ENCODE measurements around the gene OR5AC2.

Gene OR5AC2

GRCh38 chr3:98086873-98087272, at the start of gene OR5AC2:
TSS of gene OR5AC2 (plus strand) at chr3:98087173. CDS start at chr3:98087173, 0 bp downstream.
- H3K27me3 Mint-ChIP-seq (ENCODE audit: low read depth): no peaks in the 10 kb centered on the region
- no peaks in the 10 kb centered on the region for H3K4me1 Mint-ChIP-seq
- H3K4me3 Mint-ChIP-seq: no peak within 1 kb of the TSS
- H3K9me3 Mint-ChIP-seq: no peaks in the 10 kb centered on the region
- no peak within 1 kb of the TSS for H3K27ac Mint-ChIP-seq
- no peaks in the 10 kb centered on the region for H3K36me3 Mint-ChIP-seq (ENCODE audit: low read depth)
- no peak for TF ChIP-seq CTCF (IDR thresholded peaks at IDR 0.05; ENCODE audit: unreplicated experiment in 3 of 3)

- TF ChIP-seq CTCF (IDR thresholded peaks at IDR 0.05; ENCODE audit: unreplicated experiment in 3 of 3): no peak
- peaks cover 14% of the 10 kb centered on the region for H3K27me3 Mint-ChIP-seq (ENCODE audit: low read depth)
- no peaks in the 10 kb centered on the region for H3K4me1 Mint-ChIP-seq
- no peaks in the 10 kb centered on the region for H3K36me3 Mint-ChIP-seq (ENCODE audit: low read depth)
- no peak overlapping the region for H3K4me3 Mint-ChIP-seq
- no peak overlapping the region for H3K27ac Mint-ChIP-seq
- H3K9me3 Mint-ChIP-seq: peaks cover 12% of the 10 kb centered on the region
Measured at GRCh38 chr3:98038286-98038685, 48.7 kb upstream of the OR5AC2 start.

- TF ChIP-seq CTCF (IDR thresholded peaks at IDR 0.05; ENCODE audit: unreplicated experiment in 3 of 3): no peak
- peaks cover 12% of the 10 kb centered on the region for H3K9me3 Mint-ChIP-seq
- H3K4me3 Mint-ChIP-seq: no peak overlapping the region
- no peak overlapping the region for H3K27ac Mint-ChIP-seq
- peaks cover 9% of the 10 kb centered on the region for H3K27me3 Mint-ChIP-seq (ENCODE audit: low read depth)
- H3K36me3 Mint-ChIP-seq (ENCODE audit: low read depth): no peaks in the 10 kb centered on the region
- no peaks in the 10 kb centered on the region for H3K4me1 Mint-ChIP-seq
Measured at GRCh38 chr3:98038876-98039275, 48.1 kb upstream of the OR5AC2 start.

GRCh38 chr3:98039322-98040024, 47.5 kb upstream of the OR5AC2 start:
- H3K4me3 Mint-ChIP-seq: peak overlapping the region; percentile 79 to 87 (median 84)
- H3K27ac Mint-ChIP-seq: no peak overlapping the region
- TF ChIP-seq CTCF (IDR thresholded peaks at IDR 0.05; ENCODE audit: unreplicated experiment in 3 of 3): peak in 2 of 3 experiments; percentile 90 to 92
- no peaks in the 10 kb centered on the region for H3K36me3 Mint-ChIP-seq (ENCODE audit: low read depth)
- H3K9me3 Mint-ChIP-seq: peaks cover 12% of the 10 kb centered on the region
- no peaks in the 10 kb centered on the region for H3K4me1 Mint-ChIP-seq
- peaks cover 9% of the 10 kb centered on the region for H3K27me3 Mint-ChIP-seq (ENCODE audit: low read depth)

GRCh38 chr3:98041350-98041749, 45.6 kb upstream of the OR5AC2 start:
- no peaks in the 10 kb centered on the region for H3K4me1 Mint-ChIP-seq
- no peak overlapping the region for H3K4me3 Mint-ChIP-seq
- no peak for TF ChIP-seq CTCF (IDR thresholded peaks at IDR 0.05; ENCODE audit: unreplicated experiment in 3 of 3)
- peaks cover 9% of the 10 kb centered on the region for H3K27me3 Mint-ChIP-seq (ENCODE audit: low read depth)
- no peaks in the 10 kb centered on the region for H3K36me3 Mint-ChIP-seq (ENCODE audit: low read depth)
- H3K9me3 Mint-ChIP-seq: peaks cover 12% of the 10 kb centered on the region
- H3K27ac Mint-ChIP-seq: no peak overlapping the region

- H3K4me1 Mint-ChIP-seq: no peaks in the 10 kb centered on the region
- no peak overlapping the region for H3K27ac Mint-ChIP-seq
- H3K9me3 Mint-ChIP-seq: no peaks in the 10 kb centered on the region
- no peaks in the 10 kb centered on the region for H3K36me3 Mint-ChIP-seq (ENCODE audit: low read depth)
- H3K27me3 Mint-ChIP-seq (ENCODE audit: low read depth): no peaks in the 10 kb centered on the region
- no peak overlapping the region for H3K4me3 Mint-ChIP-seq
- no peak for TF ChIP-seq CTCF (IDR thresholded peaks at IDR 0.05; ENCODE audit: unreplicated experiment in 3 of 3)
Measured at GRCh38 chr3:98048586-98048985, 38.4 kb upstream of the OR5AC2 start.

All from nephron (organoid).